Liver (tissue), 9 donors: Measurements from ENCODE around the gene MCTP1. TPM values are rescaled to one million over a fixed set of nuclear protein-coding genes. Genes with fewer than 3 reads are reported as not detected.

Source experiments
- DNase-seq: peaks from one replicate; pipeline ENCODE4 v3.0.0-alpha.2; 2017; ENCODE audit warnings: low spot score
- H3K27ac ChIP-seq, 2 donors: one replicate each; pipeline ENCODE4 v1.7.0; 2013; ENCODE audit warnings: inconsistent platforms in 2 of 2, low read length in 2 of 2, control low read depth in 1 of 2, low read depth in 1 of 2, mild to moderate bottlenecking in 1 of 2
- H3K27me3 ChIP-seq, 4 donors: one replicate each; pipeline versions ENCODE4 v1.6.1 to v1.7.0; 2013; ENCODE audit warnings: low read length in 3 of 4, inconsistent platforms in 1 of 4, mild to moderate bottlenecking in 1 of 4, moderate library complexity in 1 of 4; ENCODE audit not compliant: control insufficient read depth in 4 of 4, insufficient read depth in 4 of 4
- H3K36me3 ChIP-seq, 4 donors: one replicate each; pipeline versions ENCODE4 v1.6.1 to v1.7.0; 2013; ENCODE audit warnings: low read length in 3 of 4, mild to moderate bottlenecking in 3 of 4, low read depth in 1 of 4, moderate library complexity in 1 of 4; ENCODE audit not compliant: control insufficient read depth in 4 of 4, insufficient read depth in 3 of 4
- H3K4me1 ChIP-seq, 4 donors: one replicate each; pipeline versions ENCODE4 v1.6.1 to v1.7.0; 2013; ENCODE audit warnings: low read length in 3 of 4, mild to moderate bottlenecking in 3 of 4, moderate library complexity in 1 of 4; ENCODE audit not compliant: control insufficient read depth in 4 of 4, insufficient read depth in 4 of 4
- H3K4me3 ChIP-seq, 3 donors: one replicate each; pipeline versions ENCODE4 v1.6.1 to v1.7.0; 2013; ENCODE audit warnings: low read length in 3 of 3, control low read depth in 1 of 3, low read depth in 1 of 3, mild to moderate bottlenecking in 1 of 3
- H3K9ac ChIP-seq, 2 donors: one replicate each; pipeline ENCODE4 v1.7.0; 2013; ENCODE audit warnings: low read length in 2 of 2, mild to moderate bottlenecking in 2 of 2, moderate library complexity in 2 of 2, control low read depth in 1 of 2, low read depth in 1 of 2
- H3K9me3 ChIP-seq, 4 donors: one replicate each; pipeline versions ENCODE4 v1.6.1 to v1.7.0; 2013; ENCODE audit warnings: low read length in 3 of 4; ENCODE audit not compliant: control insufficient read depth in 4 of 4
- EGR1 ChIP-seq, 2 donors: IDR thresholded peaks; 2 replicates each; pipeline ENCODE4 v1.6.1; 2016 to 2018; ENCODE audit warnings: antibody characterized with exemption in 2 of 2, low read depth in 2 of 2
- FOXA1 ChIP-seq: IDR thresholded peaks from 2 replicates; pipeline ENCODE4 v1.6.1; 2016; ENCODE audit warnings: antibody characterized with exemption
- FOXA2 ChIP-seq: IDR thresholded peaks from 2 replicates; pipeline ENCODE4 v1.6.1; 2016; ENCODE audit warnings: antibody characterized with exemption
- GABPA ChIP-seq, 2 donors: IDR thresholded peaks in 1 of 2; conservative IDR thresholded peaks in 1 of 2; 2 replicates each; pipeline ENCODE4 v1.6.1; 2016; ENCODE audit warnings: antibody characterized with exemption in 2 of 2, mild to moderate bottlenecking in 1 of 2, moderate library complexity in 1 of 2
- HNF4A ChIP-seq, 2 donors: conservative IDR thresholded peaks; 2 replicates each; pipeline ENCODE4 v1.6.1; 2016; ENCODE audit warnings: antibody characterized with exemption in 2 of 2, mild to moderate bottlenecking in 2 of 2
- HNF4G ChIP-seq: IDR thresholded peaks from 2 replicates; pipeline ENCODE4 v1.6.1; 2016; ENCODE audit warnings: antibody characterized with exemption
- JUND ChIP-seq, 2 donors: IDR thresholded peaks; 2 replicates each; pipeline ENCODE4 v1.6.1; 2016; ENCODE audit warnings: antibody characterized with exemption in 2 of 2
- NR2F2 ChIP-seq: IDR thresholded peaks from 2 replicates; pipeline ENCODE4 v1.6.1; 2016; ENCODE audit warnings: antibody characterized with exemption
- RAD21 ChIP-seq, 2 donors: IDR thresholded peaks; 2 replicates each; pipeline ENCODE4 v1.6.1; 2016; ENCODE audit warnings: antibody characterized with exemption in 2 of 2, mild to moderate bottlenecking in 2 of 2
- RXRA ChIP-seq, 2 donors: IDR thresholded peaks; 2 replicates each; pipeline ENCODE4 v1.6.1; 2017 to 2018; ENCODE audit warnings: antibody characterized with exemption in 2 of 2, mild to moderate bottlenecking in 1 of 2
- SP1 ChIP-seq: IDR thresholded peaks from 2 replicates; pipeline ENCODE4 v1.6.1; 2018; ENCODE audit warnings: antibody characterized with exemption, mild to moderate bottlenecking
- TAF1 ChIP-seq: conservative IDR thresholded peaks from 2 replicates; pipeline ENCODE4 v1.6.1; 2016; ENCODE audit warnings: antibody characterized with exemption, mild to moderate bottlenecking
- YY1 ChIP-seq: IDR thresholded peaks from 2 replicates; pipeline ENCODE4 v1.6.1; 2016; ENCODE audit warnings: antibody characterized with exemption, mild to moderate bottlenecking
- WGBS: extraction: QIAGEN DNeasy Blood & Tissue Kit; methylation state at CpG from one replicate; pipeline ENCODE4 v1.1.7; 2013; 5-methylcytosine and 5-hydroxymethylcytosine counted together
- polyA plus RNA-seq, 2 donors: library from polyadenylated mRNA; stranded (reverse) in 1 of 2; unstranded in 1 of 2; fragments of 200-250 nt in 1 of 2; fragments of >200 nt in 1 of 2; fragmentation: Nextera tagmentation in 1 of 2; extraction: Ambion mirVana in 1 of 2; gene quantifications; one replicate each; pipeline versions ENCODE4 v1.2.1 to v1.2.3, GENCODE V29; 2013 to 2015
- total RNA-seq, 2 donors: library from RNA; depleted of rRNA; stranded (reverse); fragments of >200 nt; gene quantifications; one replicate each; pipeline ENCODE4 v1.2.3, GENCODE V29; 2014
- TF ChIP-seq, protein P1 (sequence below): IDR thresholded peaks from 2 replicates; pipeline ENCODE4 v1.6.1; 2016; ENCODE audit warnings: antibody characterized with exemption
- TF ChIP-seq, protein P2 (sequence below): IDR thresholded peaks from 2 replicates; pipeline ENCODE4 v1.6.1; 2016; ENCODE audit warnings: antibody characterized with exemption
- TF ChIP-seq, protein P3 (sequence below): IDR thresholded peaks from 2 replicates; pipeline ENCODE4 v1.6.1; 2016; ENCODE audit warnings: antibody characterized with exemption, mild to moderate bottlenecking
- TF ChIP-seq, protein P4 (sequence below): fragments of 150-350 bp; IDR thresholded peaks from 2 replicates; pipeline ENCODE4 v1.5.1; 2017; ENCODE audit warnings: improper control_type of control experiment, low read depth, low read length; ENCODE audit not compliant: missing input control
- TF ChIP-seq, protein P5 (sequence below): IDR thresholded peaks from 2 replicates; pipeline ENCODE4 v1.6.1; 2016; ENCODE audit warnings: antibody characterized with exemption
- donor health status: healthy.
- donor health status: healthy.
- donor health status: healthy.
- donor health status: healthy.
- donor health status: healthy.

MCTP1 gene
- total and polyA plus RNA-seq, 4 donors: 0.67 to 7.6 (median 4.3) TPM

DNA sequence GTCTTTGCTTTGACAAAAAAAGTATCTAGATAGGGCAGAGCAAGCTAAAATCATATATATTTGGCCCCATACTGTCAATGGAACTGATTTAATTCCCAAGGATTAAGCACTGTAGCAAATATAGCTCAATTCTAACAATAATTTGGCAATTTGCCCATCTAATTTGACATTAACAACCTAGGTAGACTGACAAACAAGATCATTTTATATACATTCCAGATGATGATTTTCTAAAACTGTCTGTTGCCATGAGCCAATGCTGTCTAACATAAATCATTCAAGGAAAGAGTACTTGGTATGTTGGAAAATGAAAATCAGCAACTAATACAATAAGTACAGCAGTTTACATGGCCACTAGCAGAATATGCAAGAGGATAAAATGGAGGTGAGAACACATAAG is 32.1 kb downstream of the MCTP1 start:
- no peak overlapping the region for H3K9ac ChIP-seq
- no peak overlapping the region for H3K27ac ChIP-seq
- no peaks in the 10 kb centered on the region for H3K4me1 ChIP-seq
- TF ChIP-seq TAF1 (no peak), EGR1 (IDR thresholded peaks at IDR 0.05; ENCODE audit: low read depth in 2 of 2) (no peak), RXRA (IDR thresholded peaks at IDR 0.05) (no peak)
- TF ChIP-seq, protein P1, sequence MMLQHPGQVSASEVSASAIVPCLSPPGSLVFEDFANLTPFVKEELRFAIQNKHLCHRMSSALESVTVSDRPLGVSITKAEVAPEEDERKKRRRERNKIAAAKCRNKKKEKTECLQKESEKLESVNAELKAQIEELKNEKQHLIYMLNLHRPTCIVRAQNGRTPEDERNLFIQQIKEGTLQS: no peak
- H3K36me3 ChIP-seq: no peaks in the 10 kb centered on the region
- no peak for DNase-seq
- H3K27me3 ChIP-seq: peaks cover 0 to 11% (median 0%) of the 10 kb centered on the region in 4 donors
- H3K4me3 ChIP-seq: no peak overlapping the region
- H3K9me3 ChIP-seq: no peaks in the 10 kb centered on the region

DNA sequence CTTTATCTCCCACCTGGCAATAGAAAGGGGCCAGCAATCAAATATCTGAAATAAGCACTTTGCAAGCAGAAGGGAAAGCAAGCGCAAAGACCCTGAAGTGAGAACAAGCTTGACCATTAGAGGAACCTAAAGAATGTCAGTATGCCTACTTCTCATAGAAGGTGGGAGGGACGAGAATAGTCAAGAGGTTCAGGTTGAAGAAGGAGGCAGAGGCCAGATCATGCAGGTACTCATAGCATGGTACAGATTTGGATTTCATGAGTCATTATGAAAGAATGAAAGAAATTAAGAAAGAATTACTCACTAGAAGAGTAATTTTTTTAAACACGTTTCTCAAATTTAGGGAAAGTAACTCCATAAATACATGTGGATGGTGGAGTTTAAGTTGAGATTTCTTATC is 33.7 kb downstream of the MCTP1 start:
- WGBS: 75% methylated on average over 3 of the region's 3 CpGs
- DNase-seq: no peak

More for the DNA sequence above, 33.7 kb downstream of the MCTP1 start:
- TF ChIP-seq, protein P2, sequence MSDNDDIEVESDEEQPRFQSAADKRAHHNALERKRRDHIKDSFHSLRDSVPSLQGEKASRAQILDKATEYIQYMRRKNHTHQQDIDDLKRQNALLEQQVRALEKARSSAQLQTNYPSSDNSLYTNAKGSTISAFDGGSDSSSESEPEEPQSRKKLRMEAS: no peak
- TF ChIP-seq, protein P3, sequence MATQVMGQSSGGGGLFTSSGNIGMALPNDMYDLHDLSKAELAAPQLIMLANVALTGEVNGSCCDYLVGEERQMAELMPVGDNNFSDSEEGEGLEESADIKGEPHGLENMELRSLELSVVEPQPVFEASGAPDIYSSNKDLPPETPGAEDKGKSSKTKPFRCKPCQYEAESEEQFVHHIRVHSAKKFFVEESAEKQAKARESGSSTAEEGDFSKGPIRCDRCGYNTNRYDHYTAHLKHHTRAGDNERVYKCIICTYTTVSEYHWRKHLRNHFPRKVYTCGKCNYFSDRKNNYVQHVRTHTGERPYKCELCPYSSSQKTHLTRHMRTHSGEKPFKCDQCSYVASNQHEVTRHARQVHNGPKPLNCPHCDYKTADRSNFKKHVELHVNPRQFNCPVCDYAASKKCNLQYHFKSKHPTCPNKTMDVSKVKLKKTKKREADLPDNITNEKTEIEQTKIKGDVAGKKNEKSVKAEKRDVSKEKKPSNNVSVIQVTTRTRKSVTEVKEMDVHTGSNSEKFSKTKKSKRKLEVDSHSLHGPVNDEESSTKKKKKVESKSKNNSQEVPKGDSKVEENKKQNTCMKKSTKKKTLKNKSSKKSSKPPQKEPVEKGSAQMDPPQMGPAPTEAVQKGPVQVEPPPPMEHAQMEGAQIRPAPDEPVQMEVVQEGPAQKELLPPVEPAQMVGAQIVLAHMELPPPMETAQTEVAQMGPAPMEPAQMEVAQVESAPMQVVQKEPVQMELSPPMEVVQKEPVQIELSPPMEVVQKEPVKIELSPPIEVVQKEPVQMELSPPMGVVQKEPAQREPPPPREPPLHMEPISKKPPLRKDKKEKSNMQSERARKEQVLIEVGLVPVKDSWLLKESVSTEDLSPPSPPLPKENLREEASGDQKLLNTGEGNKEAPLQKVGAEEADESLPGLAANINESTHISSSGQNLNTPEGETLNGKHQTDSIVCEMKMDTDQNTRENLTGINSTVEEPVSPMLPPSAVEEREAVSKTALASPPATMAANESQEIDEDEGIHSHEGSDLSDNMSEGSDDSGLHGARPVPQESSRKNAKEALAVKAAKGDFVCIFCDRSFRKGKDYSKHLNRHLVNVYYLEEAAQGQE: no peak
- TF ChIP-seq FOXA2: no peak
- no peak for TF ChIP-seq HNF4G
- no peak for TF ChIP-seq YY1
- TF ChIP-seq RAD21 (IDR thresholded peaks at IDR 0.05): no peak
- TF ChIP-seq FOXA1: no peak
- no peak for TF ChIP-seq HNF4A (conservative IDR thresholded peaks at IDR 0.05)
- TF ChIP-seq NR2F2: no peak
- no peak for TF ChIP-seq TAF1
- TF ChIP-seq GABPA (IDR thresholded peaks at IDR 0.05 in 1 of 2, conservative IDR thresholded peaks at IDR 0.05 in 1 of 2): no peak
- TF ChIP-seq SP1: no peak
- TF ChIP-seq, protein P1: no peak
- TF ChIP-seq RXRA (IDR thresholded peaks at IDR 0.05): no peak
- TF ChIP-seq, protein P4, sequence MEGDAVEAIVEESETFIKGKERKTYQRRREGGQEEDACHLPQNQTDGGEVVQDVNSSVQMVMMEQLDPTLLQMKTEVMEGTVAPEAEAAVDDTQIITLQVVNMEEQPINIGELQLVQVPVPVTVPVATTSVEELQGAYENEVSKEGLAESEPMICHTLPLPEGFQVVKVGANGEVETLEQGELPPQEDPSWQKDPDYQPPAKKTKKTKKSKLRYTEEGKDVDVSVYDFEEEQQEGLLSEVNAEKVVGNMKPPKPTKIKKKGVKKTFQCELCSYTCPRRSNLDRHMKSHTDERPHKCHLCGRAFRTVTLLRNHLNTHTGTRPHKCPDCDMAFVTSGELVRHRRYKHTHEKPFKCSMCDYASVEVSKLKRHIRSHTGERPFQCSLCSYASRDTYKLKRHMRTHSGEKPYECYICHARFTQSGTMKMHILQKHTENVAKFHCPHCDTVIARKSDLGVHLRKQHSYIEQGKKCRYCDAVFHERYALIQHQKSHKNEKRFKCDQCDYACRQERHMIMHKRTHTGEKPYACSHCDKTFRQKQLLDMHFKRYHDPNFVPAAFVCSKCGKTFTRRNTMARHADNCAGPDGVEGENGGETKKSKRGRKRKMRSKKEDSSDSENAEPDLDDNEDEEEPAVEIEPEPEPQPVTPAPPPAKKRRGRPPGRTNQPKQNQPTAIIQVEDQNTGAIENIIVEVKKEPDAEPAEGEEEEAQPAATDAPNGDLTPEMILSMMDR: no peak
- TF ChIP-seq, protein P5, sequence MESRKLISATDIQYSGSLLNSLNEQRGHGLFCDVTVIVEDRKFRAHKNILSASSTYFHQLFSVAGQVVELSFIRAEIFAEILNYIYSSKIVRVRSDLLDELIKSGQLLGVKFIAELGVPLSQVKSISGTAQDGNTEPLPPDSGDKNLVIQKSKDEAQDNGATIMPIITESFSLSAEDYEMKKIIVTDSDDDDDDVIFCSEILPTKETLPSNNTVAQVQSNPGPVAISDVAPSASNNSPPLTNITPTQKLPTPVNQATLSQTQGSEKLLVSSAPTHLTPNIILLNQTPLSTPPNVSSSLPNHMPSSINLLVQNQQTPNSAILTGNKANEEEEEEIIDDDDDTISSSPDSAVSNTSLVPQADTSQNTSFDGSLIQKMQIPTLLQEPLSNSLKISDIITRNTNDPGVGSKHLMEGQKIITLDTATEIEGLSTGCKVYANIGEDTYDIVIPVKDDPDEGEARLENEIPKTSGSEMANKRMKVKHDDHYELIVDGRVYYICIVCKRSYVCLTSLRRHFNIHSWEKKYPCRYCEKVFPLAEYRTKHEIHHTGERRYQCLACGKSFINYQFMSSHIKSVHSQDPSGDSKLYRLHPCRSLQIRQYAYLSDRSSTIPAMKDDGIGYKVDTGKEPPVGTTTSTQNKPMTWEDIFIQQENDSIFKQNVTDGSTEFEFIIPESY: no peak
- no peak for TF ChIP-seq EGR1 (IDR thresholded peaks at IDR 0.05; ENCODE audit: low read depth in 2 of 2)
- TF ChIP-seq JUND (IDR thresholded peaks at IDR 0.05): no peak
- H3K4me3 ChIP-seq: no peak overlapping the region
- H3K27me3 ChIP-seq: peaks cover 0 to 11% (median 0%) of the 10 kb centered on the region in 4 donors
- no peaks in the 10 kb centered on the region for H3K9me3 ChIP-seq
- no peak overlapping the region for H3K9ac ChIP-seq
- no peak overlapping the region for H3K27ac ChIP-seq
- H3K36me3 ChIP-seq: no peaks in the 10 kb centered on the region
- no peaks in the 10 kb centered on the region for H3K4me1 ChIP-seq
